NOMO-1 (cell line): Measurements from ENCODE around the gene ANKRD65.
"Not testable (repeated sequence)": the region's sequence is repeated elsewhere in the genome, so short reads cannot be mapped to it uniquely, and the experiment has no call there.

Experiments
- DNase-seq, 2 experiments: peaks; one replicate each; lab custom pipeline; 2025; ENCODE audit not compliant: unreplicated experiment in 2 of 2; lab: John Stamatoyannopoulos, UW

Gene ANKRD65

GRCh38 chr1:1418464-1419362 lies 2.4 kb downstream of the ANKRD65 start:
- DNase-seq, result no peak

- not testable (repeated sequence) for DNase-seq
Measured at GRCh38 chr1:1417825-1418463, 3.1 kb downstream of the ANKRD65 start.

- DNase-seq, result not testable (repeated sequence)
Measured at GRCh38 chr1:1417396-1417795, 3.7 kb downstream of the ANKRD65 start.

- no peak for DNase-seq
Measured at GRCh38 chr1:1415751-1416150, 5.3 kb downstream of the ANKRD65 start.

GRCh38 chr1:1412311-1412902 lies 8.7 kb downstream of the ANKRD65 start:
- DNase-seq, result not testable (repeated sequence)

GRCh38 chr1:1411626-1412025 lies 9.4 kb downstream of the ANKRD65 start:
- no peak for DNase-seq

GRCh38 chr1:1410238-1410637 lies 10.8 kb downstream of the ANKRD65 start:
- DNase-seq, result not testable (repeated sequence)

- peak; percentile 2 to 19 for DNase-seq
Measured at GRCh38 chr1:1407636-1408318, 13.3 kb downstream of the ANKRD65 start.

GRCh38 chr1:1406821-1407635 lies 14.0 kb downstream of the ANKRD65 start, which contains the start of gene MRPL20:
TSS of gene MRPL20 (minus strand) at chr1:1407293. CDS start at chr1:1407217, 76 bp downstream.
- DNase-seq, result peak; percentile 92

- DNase-seq, result no peak
Measured at GRCh38 chr1:1406101-1406820, 14.8 kb downstream of the ANKRD65 start.

- DNase-seq, result no peak
Measured at GRCh38 chr1:1403653-1404052, 17.4 kb downstream of the ANKRD65 start.

GRCh38 chr1:1402901-1403392 lies 18.1 kb downstream of the ANKRD65 start:
- DNase-seq, result not testable (repeated sequence)

- peak; percentile 14 to 16 for DNase-seq
Measured at GRCh38 chr1:1402072-1402900, 18.8 kb downstream of the ANKRD65 start.

- DNase-seq, result no peak
Measured at GRCh38 chr1:1401457-1402010, 19.5 kb downstream of the ANKRD65 start.

GRCh38 chr1:1400576-1401456 lies 20.3 kb downstream of the ANKRD65 start:
- DNase-seq, result no peak

GRCh38 chr1:1399872-1400575 lies 21.1 kb downstream of the ANKRD65 start:
- DNase-seq, result no peak
